PC-3 (cell line): ENCODE measurements around the gene MMP23B. TPM values are rescaled to one million over a fixed set of nuclear protein-coding genes. Genes with fewer than 3 reads are reported as not detected.
A peak's percentile ranks its signal among the peaks of the same experiment; 100 is the strongest.

Source experiments
- ATAC-seq: fragments of 200-7000 bp; cut with Tn5 transposase; 2 replicates; pipeline ENCODE4 v1.9.1; 2020; ENCODE audit warnings: mild to moderate bottlenecking, moderate library complexity
- BruUV-seq: library from RNA; stranded (reverse); fragments of 400-500 nt; replicated peaks from 2 replicates; lab custom pipeline; 2021; lab: Mats Ljungman, UMichigan
- CTCF ChIA-PET: fragments of 300-600 bp; sonication (Branson Sonifier 250); formaldehyde crosslinking; loops from one replicate; lab custom pipeline; 2022; ENCODE audit warnings: antibody characterized with exemption; lab: Charles Lee
- POLR2A ChIA-PET: fragments of 300-600 bp; sonication (Branson Sonifier 250); formaldehyde crosslinking; loops from one replicate; lab custom pipeline; 2022; ENCODE audit warnings: antibody characterized with exemption; ENCODE audit not compliant: unreplicated experiment; lab: Charles Lee
- DNase-seq: peaks from one replicate; pipeline ENCODE4 v3.0.0-alpha.2; 2015
- H2AFZ ChIP-seq: fragments of 300-600 bp; sonication (generic); 2 replicates; pipeline ENCODE4 v1.6.0; 2016; ENCODE audit warnings: antibody characterized with exemption, low read length
- H3F3A ChIP-seq: fragments of 300-600 bp; sonication (generic); one replicate; pipeline ENCODE4 v1.6.0; 2017; ENCODE audit warnings: antibody characterized with exemption, low read length, control low read depth, mild to moderate bottlenecking; ENCODE audit not compliant: unreplicated experiment
- H3K27ac ChIP-seq: fragments of 300-600 bp; sonication (generic); 2 replicates; pipeline ENCODE4 v1.5.1; 2016; ENCODE audit warnings: mild to moderate bottlenecking, low read length
- H3K27me3 ChIP-seq: fragments of 300-600 bp; sonication (generic); 2 replicates; pipeline ENCODE4 v1.6.1; 2016; ENCODE audit warnings: low read length, mixed read lengths
- H3K36me3 ChIP-seq: fragments of 300-600 bp; sonication (generic); 2 replicates; pipeline ENCODE4 v1.6.1; 2016; ENCODE audit warnings: low read depth, mixed run types, low read length, mixed read lengths
- H3K4me1 ChIP-seq: fragments of 300-600 bp; sonication (generic); 2 replicates; pipeline ENCODE4 v1.5.1; 2016; ENCODE audit warnings: low read length; ENCODE audit not compliant: insufficient read depth
- H3K4me2 ChIP-seq: fragments of 300-600 bp; sonication (generic); 2 replicates; pipeline ENCODE4 v1.6.0; 2016; ENCODE audit warnings: low read length
- H3K4me3 ChIP-seq: fragments of 300-600 bp; sonication (generic); 2 replicates; pipeline ENCODE4 v1.5.1; 2016; ENCODE audit warnings: mild to moderate bottlenecking, low read length, mixed read lengths
- H3K79me2 ChIP-seq: fragments of 300-600 bp; sonication (generic); 2 replicates; pipeline ENCODE4 v1.6.1; 2017; ENCODE audit warnings: low read length, mixed read lengths
- H3K9ac ChIP-seq: fragments of 300-600 bp; sonication (generic); 2 replicates; pipeline ENCODE4 v1.6.0; 2016; ENCODE audit warnings: mild to moderate bottlenecking, low read length
- H3K9me2 ChIP-seq: fragments of 300-600 bp; sonication (generic); replicated peaks from 2 replicates; pipeline ENCODE4 v1.6.1; 2016; ENCODE audit warnings: mixed run types, low read length, mixed read lengths
- H3K9me3 ChIP-seq: fragments of 300-600 bp; sonication (generic); 2 replicates; pipeline ENCODE4 v1.6.1; 2016; ENCODE audit warnings: low read length, mixed read lengths
- H4K20me1 ChIP-seq: fragments of 300-600 bp; sonication (generic); 2 replicates; pipeline ENCODE4 v1.6.1; 2016; ENCODE audit warnings: low read length, mixed read lengths
- CTCF ChIP-seq: fragments of 300-600 bp; sonication (generic); conservative IDR thresholded peaks from 2 replicates; pipeline ENCODE4 v1.5.1; 2017; ENCODE audit warnings: antibody characterized with exemption, low read depth, mild to moderate bottlenecking, low read length
- EZH2 ChIP-seq: fragments of 300-600 bp; sonication (generic); IDR thresholded peaks from one replicate; pipeline ENCODE4 v1.6.1; 2017; ENCODE audit warnings: antibody characterized with exemption, mild to moderate bottlenecking, low read length; ENCODE audit not compliant: unreplicated experiment
- EZH2phosphoT487 ChIP-seq: fragments of 300-600 bp; sonication (generic); IDR thresholded peaks from 2 replicates; pipeline ENCODE4 v1.6.1; 2018; ENCODE audit warnings: mild to moderate bottlenecking, antibody characterized with exemption, low read length, borderline replicate concordance
- intact Hi-C: fragments of 100-400 bp; cut with micrococcal nuclease; formaldehyde crosslinking; loops from 2 replicates; pipeline ENCODE4 v1.9.0; 2023
- total RNA-seq: library from RNA; depleted of rRNA; stranded (reverse); fragments of >200 nt; gene quantifications from 2 replicates; pipeline ENCODE4 v1.2.3, GENCODE V29; 2014

MMP23B gene
- total RNA-seq, 1 experiment from 2014 or later: 28.4 TPM

- intact Hi-C loops: loop anchor here (10.0 kb wide), 1 partner anchor 551 kb away; no protein-coding TSS in a partner anchor
- H3K4me3 ChIP-seq: peak within 1 kb of the TSS; percentile 94
- POLR2A ChIA-PET: interaction anchor here (0.5 to 0.6 kb wide), 4 partner anchors 14 to 776 kb away, joined by 3 to 5 read pairs (median 4); partner anchors contain the start of genes HES4, MORN1 and RER1
- no peaks in the 10 kb centered on the region for H3K27me3 ChIP-seq
- H3K9ac ChIP-seq: peak within 1 kb of the TSS; percentile 98
- peak; percentile 85 for ATAC-seq
- no peak for TF ChIP-seq EZH2phosphoT487
- no peak for TF ChIP-seq EZH2
- no peak for TF ChIP-seq CTCF
- H3F3A ChIP-seq: peaks cover 4% of the 10 kb centered on the region
- no TSS peak for BruUV-seq
- peak within 1 kb of the TSS; percentile 94 for H2AFZ ChIP-seq
- peak within 1 kb of the TSS; percentile 97 for H3K27ac ChIP-seq
- H3K9me2 ChIP-seq: no peaks in the 10 kb centered on the region
- peak within 1 kb of the TSS; percentile 84 for H3K4me2 ChIP-seq
- H3K79me2 ChIP-seq: peaks cover 39% of the 10 kb centered on the region
- CTCF ChIA-PET: interaction anchor here (0.5 kb wide), 1 partner anchor 15 kb away, joined by 4 read pairs; no protein-coding TSS in a partner anchor
- no peaks in the 10 kb centered on the region; the same call in 1 of the 2 replicates for H3K36me3 ChIP-seq
- H3K9me3 ChIP-seq: no peaks in the 10 kb centered on the region
- DNase-seq: peak; percentile 100
- peaks cover 28% of the 10 kb centered on the region for H3K4me1 ChIP-seq
- H4K20me1 ChIP-seq: peaks cover 13% of the 10 kb centered on the region; the same call in 1 of the 2 replicates
Observed at GRCh38 chr1:1615256-1616044, 16.5 kb upstream of the MMP23B start, which contains the start of gene MIB2. MIB2 (plus strand) TSS chr1:1615500; CDS start chr1:1623453, 7,953 bp downstream.

GRCh38 chr1:1616045-1616790 lies 15.8 kb upstream of the MMP23B start:
- Histone ChIP-seq H3K4me1 (peaks cover 28% of the 10 kb centered on the region), H3K4me2 (peak overlapping the region; percentile 84), H3F3A (peaks cover 4% of the 10 kb centered on the region), H3K4me3 (peak overlapping the region; percentile 94), H3K9me2 (no peaks in the 10 kb centered on the region), H3K9me3 (no peaks in the 10 kb centered on the region), H2AFZ (peak overlapping the region; percentile 21), H3K79me2 (peaks cover 39% of the 10 kb centered on the region), H3K27me3 (no peaks in the 10 kb centered on the region), H4K20me1 (peaks cover 16% of the 10 kb centered on the region; the same call in 1 of the 2 replicates), H3K36me3 (no peaks in the 10 kb centered on the region; the same call in 1 of the 2 replicates), H3K9ac (peak overlapping the region; percentile 98), H3K27ac (peak overlapping the region; percentile 97; the same call in 1 of the 2 replicates)
- ChIA-PET CTCF (interaction anchor here (0.6 kb wide), 1 partner anchor 40 kb away, joined by 3 read pairs; no protein-coding TSS in a partner anchor), POLR2A (interaction anchor here (0.5 kb wide), 1 partner anchor 227 kb away, joined by 4 read pairs; no protein-coding TSS in a partner anchor)
- TF ChIP-seq CTCF: no peak
- TF ChIP-seq EZH2: no peak
- TF ChIP-seq EZH2phosphoT487: no peak
- DNase-seq (peak; percentile 60), ATAC-seq (peak; percentile 44)
- BruUV-seq: no TSS peak
- intact Hi-C loops: loop anchor here (10.0 kb wide), 1 partner anchor 551 kb away; no protein-coding TSS in a partner anchor
